ENCODE measurements around the gene ZFP92. TPM values are rescaled to one million over a fixed set of nuclear protein-coding genes. Genes with fewer than 3 reads are reported as not detected.

The ZFP92 gene
- total RNA-seq, 2 experiments from 2014 or later, result 1.2 to 1.3 TPM

GRCh38 chrX:153405426-153405825, 5.8 kb upstream of the ZFP92 start:
- Mint-ChIP-seq H3K36me3 (ENCODE audit: low read depth) (no peaks in the 10 kb centered on the region), H3K27me3 (no peaks in the 10 kb centered on the region), H3K9me3 (no peaks in the 10 kb centered on the region), H3K27ac (no peak overlapping the region), H3K4me3 (no peak overlapping the region), H3K4me1 (ENCODE audit: low read depth) (no peaks in the 10 kb centered on the region)
- TF ChIP-seq CTCF (IDR thresholded peaks at IDR 0.05), result no peak
- DNase-seq, result no peak
- ATAC-seq, result no peak
- POLR2A ChIA-PET, result no interaction called here
- intact Hi-C loops (cut with micrococcal nuclease), result no loop called here
- CTCF ChIA-PET, result interaction anchor here (1.5 kb wide), 1 partner anchor 65 kb away, joined by 3 read pairs; the partner anchor contains the start of gene HAUS7

- H3K36me3 Mint-ChIP-seq (ENCODE audit: low read depth), result no peaks in the 10 kb centered on the region
- H3K4me1 Mint-ChIP-seq (ENCODE audit: low read depth), result no peaks in the 10 kb centered on the region
- no peaks in the 10 kb centered on the region for H3K27me3 Mint-ChIP-seq
- ChIA-PET POLR2A (no interaction called here), CTCF (interaction anchor here (1.5 kb wide), 1 partner anchor 65 kb away, joined by 3 read pairs; the partner anchor contains the start of gene HAUS7)
- no peaks in the 10 kb centered on the region for H3K9me3 Mint-ChIP-seq
- TF ChIP-seq CTCF (IDR thresholded peaks at IDR 0.05), result no peak
- ATAC-seq (no peak), DNase-seq (no peak)
- H3K4me3 Mint-ChIP-seq, result no peak overlapping the region
- intact Hi-C loops (cut with micrococcal nuclease), result no loop called here
- H3K27ac Mint-ChIP-seq, result no peak overlapping the region
These were observed 5.3 kb upstream of the ZFP92 start for GRCh38 chrX:153406011-153406410.

GRCh38 chrX:153406903-153407302, 4.4 kb upstream of the ZFP92 start:
- H3K27ac Mint-ChIP-seq, result no peak overlapping the region
- no peaks in the 10 kb centered on the region for H3K36me3 Mint-ChIP-seq (ENCODE audit: low read depth)
- DNase-seq (no peak), ATAC-seq (no peak)
- H3K27me3 Mint-ChIP-seq, result no peaks in the 10 kb centered on the region
- peaks cover 1% of the 10 kb centered on the region for H3K4me1 Mint-ChIP-seq (ENCODE audit: low read depth)
- POLR2A ChIA-PET, result no interaction called here
- CTCF ChIA-PET, result no interaction called here
- H3K4me3 Mint-ChIP-seq, result no peak overlapping the region
- intact Hi-C loops (cut with micrococcal nuclease), result no loop called here
- H3K9me3 Mint-ChIP-seq, result no peaks in the 10 kb centered on the region
- TF ChIP-seq CTCF (IDR thresholded peaks at IDR 0.05), result no peak

GRCh38 chrX:153407736-153408135, 3.5 kb upstream of the ZFP92 start:
- H3K36me3 Mint-ChIP-seq (ENCODE audit: low read depth), result no peaks in the 10 kb centered on the region
- ChIA-PET CTCF (no interaction called here), POLR2A (no interaction called here)
- H3K4me1 Mint-ChIP-seq (ENCODE audit: low read depth), result peaks cover 7% of the 10 kb centered on the region
- no peak for ATAC-seq
- no peak for DNase-seq
- intact Hi-C loops (cut with micrococcal nuclease), result no loop called here
- no peaks in the 10 kb centered on the region for H3K9me3 Mint-ChIP-seq
- H3K27ac Mint-ChIP-seq, result no peak overlapping the region
- TF ChIP-seq CTCF (IDR thresholded peaks at IDR 0.05), result no peak
- H3K27me3 Mint-ChIP-seq, result no peaks in the 10 kb centered on the region
- H3K4me3 Mint-ChIP-seq, result no peak overlapping the region

GRCh38 chrX:153408221-153408721, 3.0 kb upstream of the ZFP92 start:
- ChIA-PET CTCF (no interaction called here), POLR2A (no interaction called here)
- TF ChIP-seq CTCF (IDR thresholded peaks at IDR 0.05), result no peak
- Mint-ChIP-seq H3K4me1 (ENCODE audit: low read depth) (peaks cover 7% of the 10 kb centered on the region), H3K27me3 (no peaks in the 10 kb centered on the region), H3K4me3 (no peak overlapping the region), H3K9me3 (no peaks in the 10 kb centered on the region), H3K27ac (no peak overlapping the region), H3K36me3 (ENCODE audit: low read depth) (no peaks in the 10 kb centered on the region)
- DNase-seq, result no peak
- ATAC-seq, result no peak
- intact Hi-C loops (cut with micrococcal nuclease), result no loop called here
